NCI-H2171 treated with DMSO at 0.1 percent for 48 hours (cell line): ENCODE measurements around the gene MON2.
"Not testable (repeated sequence)": the region's sequence is repeated elsewhere in the genome, so short reads cannot be mapped to it uniquely, and the experiment has no call there.

Experiments
- DNase-seq: peaks from one replicate; lab custom pipeline; 2025; lab: John Stamatoyannopoulos, UW

The MON2 gene

DNA sequence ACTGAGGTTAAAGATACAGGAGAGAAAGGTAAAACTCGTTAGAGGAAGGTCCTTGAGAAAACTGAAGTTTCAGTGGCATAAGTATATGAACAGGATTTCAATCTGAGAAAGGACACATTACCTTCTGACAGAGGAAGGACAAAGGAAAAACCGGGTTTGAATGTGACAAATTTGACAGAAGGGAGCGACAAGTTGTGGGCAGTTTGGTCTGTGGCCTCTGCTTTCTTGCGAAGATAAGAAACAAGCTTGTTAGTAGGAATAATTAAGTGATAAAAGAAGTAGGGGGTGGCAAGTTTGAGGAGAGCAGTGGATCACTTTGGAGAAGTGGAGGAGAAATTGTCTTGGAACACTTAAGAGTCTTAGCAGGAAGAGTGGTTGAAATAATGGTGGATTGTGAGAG, 5.1 kb downstream of the MON2 start:
- no peak for DNase-seq

DNA sequence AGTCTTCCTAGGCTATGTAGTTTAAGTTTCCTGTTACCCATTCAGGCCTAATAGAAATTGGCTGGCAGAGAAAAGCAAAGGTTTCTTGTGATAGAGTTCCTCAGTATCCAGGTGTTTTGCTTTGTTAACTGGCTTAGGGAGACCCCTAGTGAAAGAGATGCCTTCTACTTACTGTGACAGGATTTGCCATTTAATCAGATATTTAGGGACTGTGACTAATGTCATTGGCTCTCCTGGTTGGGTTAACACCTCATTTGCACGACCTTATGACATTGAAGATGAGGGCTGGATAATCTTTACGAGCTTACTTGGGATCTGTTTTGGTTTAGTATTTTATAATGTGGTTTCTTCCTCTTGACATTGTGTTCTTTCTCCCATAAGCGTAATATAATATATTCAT, 5.8 kb downstream of the MON2 start:
- no peak for DNase-seq

- no peak for DNase-seq
Measured at GRCh38 chr12:62481843-62482540, 15.4 kb downstream of the MON2 start.

DNA sequence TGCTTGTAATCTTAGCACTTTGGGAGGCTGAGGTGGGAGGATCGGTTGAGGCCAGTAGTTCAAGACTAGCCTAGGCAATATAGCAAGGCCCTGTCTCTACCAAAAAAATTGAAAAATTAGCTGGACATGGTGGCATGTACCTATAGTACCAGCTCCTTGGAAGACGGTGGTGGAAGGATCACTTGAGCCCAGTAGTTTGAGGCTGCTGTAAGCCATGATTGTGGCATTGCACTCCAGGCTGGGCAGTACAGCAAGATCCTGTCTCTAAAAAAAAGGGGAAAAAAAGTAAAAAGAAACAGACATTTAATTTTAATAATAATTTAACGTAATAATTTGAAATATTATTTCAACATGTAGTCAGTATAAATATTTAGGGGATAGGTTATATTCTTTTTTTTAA, 16.1 kb downstream of the MON2 start:
- DNase-seq = no peak

DNA sequence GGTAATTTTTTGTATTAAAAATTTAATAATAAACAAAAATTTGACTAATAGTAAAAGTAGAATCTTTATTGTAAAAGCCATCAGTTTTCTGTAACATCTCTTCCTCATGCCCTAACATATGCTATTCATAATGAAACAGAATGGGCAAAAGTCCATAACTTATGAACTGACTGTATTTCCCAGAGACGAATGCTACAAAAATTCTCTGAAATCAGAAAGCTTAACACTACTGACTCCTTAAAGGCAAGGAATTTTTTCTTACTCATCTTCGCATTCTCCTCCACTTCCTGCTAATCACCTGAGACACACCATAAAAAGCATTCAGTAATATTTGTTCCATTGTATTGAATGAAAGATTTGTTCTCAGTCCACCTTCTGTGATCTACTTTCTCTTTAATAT, 17.6 kb downstream of the MON2 start:
- DNase-seq = no peak

GRCh38 chr12:62505786-62506185, 39.2 kb downstream of the MON2 start:
- no peak for DNase-seq

GRCh38 chr12:62512901-62513300, 46.3 kb downstream of the MON2 start:
- no peak for DNase-seq

- not testable (repeated sequence) for DNase-seq
Measured at GRCh38 chr12:62514080-62514479, 47.5 kb downstream of the MON2 start.

- DNase-seq = no peak
Measured at GRCh38 chr12:62516927-62517326, 50.3 kb downstream of the MON2 start.

DNA sequence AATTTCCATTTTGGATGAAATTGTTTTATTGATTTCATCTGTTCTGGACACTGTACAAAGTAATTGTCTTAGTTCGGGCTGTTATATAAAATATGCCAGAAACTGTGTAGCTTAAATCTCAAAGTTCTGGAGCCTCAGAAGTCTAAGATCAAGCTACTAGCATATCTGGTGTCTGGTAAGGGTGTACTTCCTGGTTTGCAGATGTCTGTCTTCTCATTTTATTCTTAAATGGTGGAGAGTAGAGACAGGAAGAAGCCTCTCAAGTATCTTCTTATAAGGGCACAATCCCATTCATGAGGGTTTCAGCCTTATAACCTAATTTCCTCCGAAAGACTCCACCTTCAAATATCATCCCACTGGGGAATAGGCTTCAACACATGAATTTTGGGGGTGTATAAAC, 51.3 kb downstream of the MON2 start:
- DNase-seq = no peak

DNA sequence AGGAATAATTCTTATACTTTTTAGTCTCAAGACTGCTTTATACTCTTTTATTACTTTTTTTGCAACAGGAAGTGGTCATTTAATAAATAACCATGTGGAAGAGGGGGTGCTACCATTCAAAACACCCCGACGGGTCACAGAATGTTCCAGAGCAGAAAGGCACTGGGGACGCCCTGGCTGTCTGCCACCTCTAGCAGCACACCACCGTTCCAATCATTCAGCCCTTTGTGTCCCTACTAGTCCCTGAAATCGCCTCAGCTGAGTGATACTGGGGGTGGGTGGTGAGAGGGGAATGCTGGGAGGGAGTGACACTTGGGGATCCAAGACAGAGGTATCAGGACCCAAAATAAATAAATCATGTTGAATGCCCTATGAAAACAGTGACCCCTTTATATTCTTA, 52.4 kb downstream of the MON2 start:
- peak; percentile 31 for DNase-seq

DNA sequence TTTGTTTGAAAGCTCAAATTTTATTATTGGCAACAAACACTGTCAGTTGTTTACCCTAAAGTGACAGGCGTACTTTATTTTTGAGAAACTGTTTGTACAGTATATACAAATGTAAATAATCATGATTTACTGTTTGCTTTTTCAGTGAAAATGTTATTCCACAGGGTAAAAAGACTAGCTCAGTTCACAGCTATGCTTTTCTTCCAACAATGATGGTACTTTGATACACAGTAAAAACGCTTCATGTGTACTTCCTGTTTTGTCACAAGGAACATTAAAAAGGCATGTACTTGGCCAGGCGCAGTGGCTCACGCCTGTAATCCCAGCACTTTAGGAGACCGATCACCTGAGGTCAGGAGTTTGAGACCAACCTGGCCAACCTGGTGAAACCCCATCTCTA, 53.7 kb downstream of the MON2 start:
- DNase-seq = no peak

GRCh38 chr12:62522984-62523383, 56.4 kb downstream of the MON2 start:
- DNase-seq = no peak

- DNase-seq = no peak
Measured at GRCh38 chr12:62523619-62524018, 57.0 kb downstream of the MON2 start.

GRCh38 chr12:62525271-62525670, 58.6 kb downstream of the MON2 start:
- DNase-seq = no peak

DNA sequence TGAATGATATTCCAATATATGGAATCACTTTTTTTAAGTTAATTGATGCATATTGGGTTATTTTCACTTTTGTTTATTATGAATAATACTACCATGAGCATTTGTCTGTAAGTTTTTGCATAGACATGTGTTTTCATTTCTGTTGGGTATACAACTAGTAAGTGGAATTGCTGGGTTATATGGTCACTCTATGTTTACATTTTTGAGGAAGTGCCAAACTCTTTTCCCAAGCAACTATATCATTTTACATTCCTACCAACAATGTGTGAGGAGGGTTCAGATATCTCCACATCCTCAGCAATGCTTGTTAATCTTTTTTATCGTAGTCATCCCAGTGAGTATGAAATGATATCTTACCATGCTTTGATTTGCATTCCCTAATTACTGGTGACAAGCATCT, 64.0 kb downstream of the MON2 start:
- DNase-seq = no peak

GRCh38 chr12:62532333-62532732, 65.7 kb downstream of the MON2 start:
- no peak for DNase-seq

DNA sequence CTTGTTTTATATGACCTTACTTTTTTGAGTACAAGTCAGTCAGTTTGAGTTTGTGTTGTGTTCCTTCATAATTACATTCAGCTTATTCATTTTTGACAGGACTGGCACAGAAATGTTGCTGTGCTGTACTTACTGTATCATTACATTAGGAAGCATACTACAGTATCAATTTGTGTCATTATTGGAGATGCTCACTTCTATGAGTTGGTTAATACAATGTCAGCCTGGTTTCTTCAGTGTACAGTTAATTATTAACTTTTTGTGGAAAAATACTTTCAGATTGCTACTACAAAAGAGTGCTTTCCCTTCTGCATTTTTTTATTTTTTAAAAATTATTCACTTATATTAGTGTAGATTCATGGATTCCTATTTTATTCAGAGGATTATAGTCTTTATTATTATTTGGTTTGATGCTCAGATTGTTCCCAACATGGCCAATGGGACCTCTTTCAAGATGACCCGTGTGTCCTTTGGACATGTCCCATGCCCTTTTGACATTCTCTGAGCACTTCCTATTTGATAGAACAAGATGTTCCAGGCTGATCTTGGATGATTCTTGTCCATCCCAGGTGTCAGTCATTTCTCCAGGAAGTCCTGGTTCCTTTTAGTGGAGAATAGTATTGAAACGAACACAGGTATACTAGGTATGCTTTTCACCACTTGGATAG, 66.6 kb downstream of the MON2 start:
- no peak for DNase-seq

DNA sequence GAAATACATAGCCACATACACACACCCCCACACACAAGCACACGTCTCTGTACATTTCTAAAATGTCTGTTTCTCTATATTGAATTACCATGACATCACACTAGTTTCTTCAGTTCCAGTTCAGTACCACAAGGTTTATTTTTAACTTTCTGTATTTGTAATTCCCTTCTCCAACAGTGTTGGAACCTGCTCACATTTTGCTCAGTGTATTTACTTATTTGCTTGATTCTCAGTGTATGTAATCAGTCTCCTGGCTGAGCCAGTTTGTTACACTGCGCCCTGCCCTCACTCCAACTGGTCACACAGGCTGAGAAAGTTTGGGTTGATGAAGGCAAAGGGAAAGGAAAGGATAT, 67.1 kb downstream of the MON2 start:
- DNase-seq = no peak

- DNase-seq = no peak
Measured at GRCh38 chr12:62536546-62536945, 69.9 kb downstream of the MON2 start.

DNA sequence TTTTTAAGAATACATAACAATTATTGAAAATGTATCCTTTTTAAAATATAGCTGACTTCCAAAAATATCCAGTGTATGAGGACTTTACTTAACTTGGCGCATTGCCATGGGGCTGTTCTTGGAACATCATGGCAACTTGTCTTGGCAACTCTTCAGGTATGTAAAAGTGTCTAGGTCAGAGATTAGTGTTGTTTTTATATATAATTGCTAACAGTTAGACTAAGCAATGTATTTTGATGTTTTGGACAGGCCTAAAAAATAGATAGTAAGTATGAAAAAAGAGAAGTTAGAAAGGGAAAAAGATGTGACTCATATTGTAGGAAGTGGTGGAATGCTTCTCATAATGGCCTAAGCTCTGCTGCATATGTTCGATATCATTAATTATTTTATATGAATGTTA, 70.9 kb downstream of the MON2 start:
- no peak for DNase-seq

GRCh38 chr12:62540354-62540753, 73.7 kb downstream of the MON2 start:
- no peak for DNase-seq

GRCh38 chr12:62542814-62543213, 76.2 kb downstream of the MON2 start:
- no peak for DNase-seq

- DNase-seq = no peak
Measured at GRCh38 chr12:62543324-62543723, 76.7 kb downstream of the MON2 start.
